Esophagus muscularis mucosa (tissue), 4 donors: ENCODE data around the gene ROBO4. TPM values are rescaled to one million over a fixed set of nuclear protein-coding genes. Genes with fewer than 3 reads are reported as not detected.

Experiments
- DNase-seq: peaks from one replicate; pipeline ENCODE4 v3.0.0-alpha.2; 2017; ENCODE audit errors: extremely low spot score
- H3K27ac ChIP-seq, 4 donors: fragments of 200-600 bp; sonication (generic); replicated peaks in 1 of 4; 1 replicate in 3 of 4; 2 replicates in 1 of 4; pipeline ENCODE4 v1.5.1; 2016 to 2019; ENCODE audit warnings: mild to moderate bottlenecking in 1 of 4
- H3K27me3 ChIP-seq, 4 donors: fragments of 200-600 bp; sonication (generic); one replicate each; pipeline versions ENCODE4 v1.5.1 to v1.6.0; 2016 to 2019
- H3K36me3 ChIP-seq, 4 donors: fragments of 200-600 bp; sonication (generic); one replicate each; pipeline ENCODE4 v1.5.1; 2016 to 2019
- H3K4me1 ChIP-seq, 4 donors: fragments of 200-600 bp; sonication (generic); one replicate each; pipeline ENCODE4 v1.5.1; 2016 to 2019
- H3K4me3 ChIP-seq, 4 donors: fragments of 200-600 bp; sonication (generic); 1 replicate in 2 of 4; 2 replicates in 2 of 4; pipeline ENCODE4 v1.5.1; 2016 to 2019; ENCODE audit warnings: mild to moderate bottlenecking in 4 of 4, moderate library complexity in 1 of 4
- H3K9me3 ChIP-seq, 4 donors: fragments of 200-600 bp; sonication (generic); 1 replicate in 3 of 4; 2 replicates in 1 of 4; pipeline ENCODE4 v1.5.1; 2016 to 2019
- CTCF ChIP-seq, 3 experiments: fragments of 200-600 bp in 2 of 3; fragments of 450-650 bp in 1 of 3; sonication (generic) in 2 of 3; IDR thresholded peaks; one replicate each; pipeline ENCODE4 v1.5.1; 2017 to 2019; ENCODE audit warnings: antibody characterized with exemption in 3 of 3, mild to moderate bottlenecking in 2 of 3, moderate library complexity in 1 of 3
- EP300 ChIP-seq: sonication (generic); formaldehyde crosslinking; IDR thresholded peaks from one replicate; pipeline ENCODE4 v1.6.1; 2017; ENCODE audit warnings: antibody characterized with exemption
- POLR2A ChIP-seq: fragments of 450-650 bp; IDR thresholded peaks from one replicate; pipeline ENCODE4 v1.6.1; 2017; ENCODE audit warnings: antibody characterized with exemption, moderate library complexity, mild to moderate bottlenecking, low read depth
- POLR2AphosphoS5 ChIP-seq, 2 donors: sonication (generic); formaldehyde crosslinking; IDR thresholded peaks; one replicate each; pipeline ENCODE4 v1.6.1; 2017; ENCODE audit warnings: antibody characterized with exemption in 2 of 2
- WGBS: methylation state at CpG from one replicate; pipeline ENCODE4 v1.1.5; 2018; 5-methylcytosine and 5-hydroxymethylcytosine counted together
- intact Hi-C: fragments of 100-400 bp; cut with DNase I; formaldehyde crosslinking; loops from one replicate; pipeline ENCODE4 v1.15.1; 2023
- total RNA-seq, 4 donors: library from RNA; depleted of rRNA; stranded (reverse); fragments of >200 nt; gene quantifications; one replicate each; pipeline versions ENCODE4 v1.1.0 to v1.2.1, GENCODE V29; 2016

The ROBO4 gene
- total RNA-seq, 4 donors from 2014 or later = 16.2 to 49.8 (median 36.7) TPM

GRCh38 chr11:124872741-124873140 lies 24.9 kb downstream of the ROBO4 start:
- intact Hi-C loops = no loop called here
- Histone ChIP-seq H3K4me3 (no peak overlapping the region), H3K27ac (no peak overlapping the region), H3K27me3 (peaks cover 0 to 69% (median 27%) of the 10 kb centered on the region in 4 donors), H3K4me1 (peaks cover 23 to 40% (median 33%) of the 10 kb centered on the region in 4 donors), H3K36me3 (no peaks in the 10 kb centered on the region), H3K9me3 (no peaks in the 10 kb centered on the region)
- no peak for DNase-seq
- TF ChIP-seq EP300 (no peak), POLR2A (no peak), POLR2AphosphoS5 (IDR thresholded peaks at IDR 0.05) (no peak), CTCF (IDR thresholded peaks at IDR 0.05) (no peak)
- WGBS = 0% methylated on average over 3 of the region's 9 CpGs

GRCh38 chr11:124872280-124872679 lies 25.4 kb downstream of the ROBO4 start:
- intact Hi-C loops = no loop called here
- H3K9me3 ChIP-seq = no peaks in the 10 kb centered on the region
- WGBS = 57% methylated on average over 8 of the region's 8 CpGs
- no peak overlapping the region for H3K27ac ChIP-seq
- DNase-seq = no peak
- peaks cover 23 to 40% (median 33%) of the 10 kb centered on the region in 4 donors for H3K4me1 ChIP-seq
- no peaks in the 10 kb centered on the region for H3K36me3 ChIP-seq
- no peak for TF ChIP-seq EP300
- no peak for TF ChIP-seq POLR2AphosphoS5 (IDR thresholded peaks at IDR 0.05)
- no peak for TF ChIP-seq POLR2A
- no peak for TF ChIP-seq CTCF (IDR thresholded peaks at IDR 0.05)
- H3K4me3 ChIP-seq = no peak overlapping the region
- H3K27me3 ChIP-seq = peaks cover 0 to 74% (median 31%) of the 10 kb centered on the region in 4 donors

- peaks cover 32 to 42% (median 36%) of the 10 kb centered on the region in 4 donors for H3K4me1 ChIP-seq
- H3K27me3 ChIP-seq = peaks cover 0 to 92% (median 50%) of the 10 kb centered on the region in 4 donors
- intact Hi-C loops = no loop called here
- no peak overlapping the region for H3K4me3 ChIP-seq
- no peak for DNase-seq
- TF ChIP-seq POLR2AphosphoS5 (IDR thresholded peaks at IDR 0.05) (no peak), EP300 (no peak), POLR2A (no peak), CTCF (IDR thresholded peaks at IDR 0.05) (no peak)
- H3K27ac ChIP-seq = no peak overlapping the region
- no peaks in the 10 kb centered on the region for H3K36me3 ChIP-seq
- H3K9me3 ChIP-seq = no peaks in the 10 kb centered on the region
- WGBS = 45% methylated on average over 7 of the region's 7 CpGs
These were observed 27.2 kb downstream of the ROBO4 start for GRCh38 chr11:124870430-124870829.

GRCh38 chr11:124869856-124870387 lies 27.7 kb downstream of the ROBO4 start:
- no peak for DNase-seq
- no peak overlapping the region for H3K4me3 ChIP-seq
- H3K36me3 ChIP-seq = no peaks in the 10 kb centered on the region
- peaks cover 36 to 45% (median 41%) of the 10 kb centered on the region in 4 donors for H3K4me1 ChIP-seq
- peaks cover 0 to 95% (median 55%) of the 10 kb centered on the region in 4 donors for H3K27me3 ChIP-seq
- no peak for TF ChIP-seq POLR2AphosphoS5 (IDR thresholded peaks at IDR 0.05)
- no peak for TF ChIP-seq CTCF (IDR thresholded peaks at IDR 0.05)
- no peak for TF ChIP-seq EP300
- no peak for TF ChIP-seq POLR2A
- WGBS = 72% methylated on average over 14 of the region's 14 CpGs
- H3K9me3 ChIP-seq = no peaks in the 10 kb centered on the region
- H3K27ac ChIP-seq = no peak overlapping the region
- intact Hi-C loops = no loop called here

DNA sequence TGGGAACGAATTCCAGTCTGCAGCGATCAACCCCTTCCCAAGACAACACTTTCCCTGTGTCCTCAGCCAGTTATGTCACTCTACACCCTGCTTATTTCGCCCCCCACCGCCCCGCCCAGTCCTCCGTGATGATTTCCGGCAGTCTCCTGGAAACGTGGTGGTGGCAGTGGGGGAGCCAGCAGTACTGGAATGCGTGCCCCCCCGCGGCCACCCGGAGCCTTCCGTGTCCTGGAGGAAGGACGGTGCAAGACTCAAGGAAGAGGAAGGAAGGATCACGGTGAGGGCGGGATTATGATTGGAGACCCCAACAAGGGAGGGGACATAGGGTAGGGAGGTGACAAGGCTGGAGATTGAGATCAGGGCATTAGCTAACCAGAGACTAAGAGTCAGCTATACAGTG lies 28.3 kb downstream of the ROBO4 start:
- DNase-seq = no peak
- Histone ChIP-seq H3K36me3 (no peaks in the 10 kb centered on the region), H3K27ac (no peak overlapping the region), H3K9me3 (no peaks in the 10 kb centered on the region), H3K4me1 (peaks cover 39 to 51% (median 45%) of the 10 kb centered on the region in 4 donors), H3K27me3 (peaks cover 4 to 95% (median 60%) of the 10 kb centered on the region in 4 donors), H3K4me3 (no peak overlapping the region)
- TF ChIP-seq CTCF (IDR thresholded peaks at IDR 0.05) (no peak), POLR2A (no peak), POLR2AphosphoS5 (IDR thresholded peaks at IDR 0.05) (no peak), EP300 (no peak)
- 6% methylated on average over 16 of the region's 16 CpGs for whole genome bisulfite sequencing
- intact Hi-C loops = no loop called here
